CD4-positive, alpha-beta T cell treated with Interleukin-4 for 4 hours (primary cell): ENCODE measurements around the gene CHCHD3.

Experiments used
- DNase-seq: peaks from one replicate; pipeline ENCODE4 v3.0.0-alpha.2; 2020

Gene CHCHD3

DNA sequence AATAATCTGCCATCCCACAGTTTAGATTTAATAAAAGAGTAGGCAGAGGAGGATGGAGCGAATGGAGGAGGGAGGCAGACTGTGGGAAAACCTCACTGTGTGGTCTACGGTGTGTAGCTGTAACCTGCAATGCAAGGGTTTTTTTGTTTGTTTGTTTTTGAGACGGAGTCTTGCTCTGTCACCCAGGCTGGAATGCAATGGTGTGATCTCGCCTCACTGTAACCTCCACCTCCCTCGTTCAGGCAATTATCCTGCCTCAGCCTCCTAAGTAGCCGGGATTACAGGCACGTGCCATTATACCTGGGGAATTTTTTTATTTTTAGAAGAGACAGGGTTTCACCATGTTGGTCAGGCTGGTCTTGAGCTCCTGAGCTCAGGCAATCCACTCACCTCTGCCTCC is 321.0 kb downstream of the CHCHD3 start:
- no peak for DNase-seq

DNA sequence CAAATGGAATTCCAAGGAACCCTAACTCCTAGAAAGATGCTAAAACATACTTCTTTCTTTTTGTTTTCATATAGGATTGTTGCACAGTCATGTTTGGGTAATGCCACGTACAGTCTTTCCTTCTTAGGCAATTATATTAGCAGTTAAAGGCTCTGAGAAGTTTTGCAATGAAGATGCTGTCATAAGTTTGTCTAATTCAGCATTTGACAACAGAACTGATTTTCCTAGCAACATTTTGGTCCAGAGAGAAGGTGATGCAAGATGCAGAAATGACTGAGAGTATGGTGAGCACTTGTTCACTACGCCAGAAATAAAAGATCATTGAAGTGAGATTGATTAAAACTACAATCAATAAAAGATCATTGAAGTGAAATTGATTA is 321.7 kb downstream of the CHCHD3 start:
- DNase-seq = no peak

- DNase-seq = no peak
These were observed 322.2 kb downstream of the CHCHD3 start for GRCh38 chr7:132759482-132760243.

- DNase-seq = no peak
These were observed 322.9 kb downstream of the CHCHD3 start for GRCh38 chr7:132758986-132759385.

DNA sequence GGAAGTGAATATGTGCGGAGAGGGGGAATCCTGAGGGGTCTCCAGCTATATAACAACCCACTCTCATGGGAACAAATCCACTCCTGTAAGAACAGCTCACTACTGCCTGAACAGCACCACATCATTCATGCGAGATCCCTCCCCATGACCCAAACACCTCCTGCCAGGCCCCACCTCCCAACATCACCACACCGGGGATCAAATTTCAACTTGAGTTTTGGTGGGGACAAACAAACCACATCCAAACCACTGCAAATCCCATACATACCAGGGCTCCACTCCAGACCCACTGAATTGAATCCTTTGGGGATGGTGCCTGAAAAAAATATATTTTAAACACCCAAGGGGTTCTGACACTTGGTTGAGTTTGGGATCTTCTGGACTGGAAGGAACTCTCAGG is 324.1 kb downstream of the CHCHD3 start:
- DNase-seq = no peak

- no peak for DNase-seq
These were observed 325.4 kb downstream of the CHCHD3 start for GRCh38 chr7:132756484-132756990.

- DNase-seq = no peak
These were observed 326.1 kb downstream of the CHCHD3 start for GRCh38 chr7:132755538-132756483.

GRCh38 chr7:132752431-132752830 is 329.5 kb downstream of the CHCHD3 start:
- DNase-seq = no peak

DNA sequence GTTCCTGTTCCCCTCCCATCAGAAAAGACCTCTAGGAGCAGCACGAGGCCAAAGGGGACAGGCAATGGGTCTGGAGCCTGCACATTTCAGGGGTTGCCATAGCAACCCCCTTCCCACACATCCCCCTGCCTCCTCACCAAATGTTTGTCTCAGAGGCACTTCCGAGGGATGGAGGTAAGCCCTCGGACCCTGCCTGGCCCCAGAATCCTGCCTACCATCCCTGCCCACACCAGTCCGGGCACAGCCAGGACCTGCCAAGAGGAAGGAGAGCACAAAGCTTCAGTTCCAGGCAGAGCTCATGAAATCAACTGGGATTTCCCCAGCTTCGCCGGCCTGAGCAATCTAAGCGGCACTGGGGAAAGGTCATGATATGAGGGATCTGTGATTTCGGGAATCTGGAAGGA is 330.6 kb downstream of the CHCHD3 start:
- no peak for DNase-seq

- DNase-seq = no peak
These were observed 331.2 kb downstream of the CHCHD3 start for GRCh38 chr7:132750530-132751217.

- no peak for DNase-seq
These were observed 331.8 kb downstream of the CHCHD3 start for GRCh38 chr7:132750096-132750495.

DNA sequence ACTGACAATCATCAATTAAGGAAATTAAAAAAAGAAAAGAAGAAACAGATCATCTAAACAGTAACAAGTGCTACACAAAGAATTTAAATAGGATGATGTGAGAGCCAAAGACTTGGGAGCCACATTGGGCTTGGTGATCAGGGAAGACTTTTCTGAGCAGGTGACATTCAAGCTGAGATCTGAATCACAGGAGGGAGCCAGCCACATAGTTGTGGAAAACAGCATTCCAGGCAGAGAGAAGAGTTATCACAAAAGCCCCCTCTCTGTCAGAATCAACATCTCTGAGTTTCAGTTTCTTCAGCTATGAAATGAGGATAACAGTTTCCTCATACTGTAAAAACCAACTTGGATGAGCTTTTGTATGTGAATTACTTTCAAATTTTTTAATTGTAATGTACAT is 336.4 kb downstream of the CHCHD3 start:
- DNase-seq = no peak

- DNase-seq = no peak
These were observed 337.9 kb downstream of the CHCHD3 start for GRCh38 chr7:132743974-132744373.

- DNase-seq = no peak
These were observed 339.7 kb downstream of the CHCHD3 start for GRCh38 chr7:132742189-132742612.

- no peak for DNase-seq
These were observed 341.7 kb downstream of the CHCHD3 start for GRCh38 chr7:132740176-132740575.

DNA sequence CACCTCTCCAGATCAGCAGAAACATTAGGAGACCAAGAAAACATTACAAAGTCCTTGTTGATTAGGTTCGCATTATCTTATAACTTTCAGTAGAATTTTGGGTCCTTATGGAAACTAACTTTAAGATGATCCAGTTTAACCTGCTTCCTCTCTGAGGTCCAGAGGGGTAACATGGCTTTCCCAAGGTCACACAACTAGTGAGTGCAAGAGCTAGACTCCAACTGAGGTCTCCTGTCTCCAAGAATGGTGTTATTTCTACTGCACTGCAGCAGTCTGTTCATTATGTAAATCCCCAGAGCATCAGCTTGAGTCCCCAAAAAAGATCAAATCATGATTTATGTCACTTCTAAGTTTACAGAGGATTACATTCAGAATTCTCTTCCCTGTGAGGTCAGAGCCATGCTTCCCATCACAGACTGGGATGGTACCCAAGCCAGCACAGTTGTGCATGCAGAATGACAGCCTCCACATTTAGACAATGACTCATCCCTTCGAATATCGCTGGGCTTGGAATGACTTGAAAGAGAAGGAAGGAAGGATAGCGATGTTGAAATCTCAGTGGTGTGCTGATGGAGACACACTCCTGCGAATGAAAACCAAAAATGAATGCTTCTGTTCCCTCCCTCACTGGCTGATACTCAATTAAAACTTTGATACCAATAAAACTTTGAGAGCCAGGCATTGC is 342.5 kb downstream of the CHCHD3 start:
- no peak for DNase-seq

DNA sequence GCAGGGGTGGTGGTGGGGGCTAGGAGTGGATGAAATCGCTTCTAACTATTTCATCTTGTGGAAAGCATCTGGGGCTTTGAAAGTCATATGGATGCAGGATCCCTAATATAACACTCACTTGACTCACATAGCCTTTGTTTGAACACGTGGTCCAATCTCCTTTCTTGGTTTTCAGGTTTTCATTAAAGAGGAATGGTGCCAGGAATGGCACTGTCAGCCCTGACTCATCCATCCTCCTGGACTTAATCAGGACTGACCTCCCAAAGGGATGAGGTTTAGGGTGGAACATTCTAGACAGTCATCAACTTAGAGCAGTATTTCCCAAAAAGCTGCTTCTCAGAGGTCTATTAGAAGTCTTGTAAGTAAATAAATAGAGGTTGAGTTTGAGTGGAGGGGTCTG is 343.6 kb downstream of the CHCHD3 start:
- no peak for DNase-seq

DNA sequence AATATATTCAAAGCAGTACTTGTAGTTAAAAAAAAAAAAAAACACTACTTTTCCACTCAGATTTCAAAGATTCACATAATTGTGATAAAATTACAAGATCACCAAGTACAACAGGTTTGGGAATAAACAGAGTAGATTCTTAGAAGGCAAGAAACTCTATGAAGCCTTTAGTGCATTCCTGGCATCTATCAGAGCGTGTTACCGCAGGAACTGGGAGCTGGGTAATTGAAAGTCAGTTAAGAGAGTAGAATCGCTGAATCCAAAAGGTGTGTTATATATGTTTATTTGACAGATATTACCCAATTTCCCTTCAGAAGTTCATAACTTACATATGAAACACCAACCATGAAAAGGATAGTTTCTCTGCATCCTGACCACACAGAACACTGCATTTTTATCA is 346.4 kb downstream of the CHCHD3 start:
- DNase-seq = no peak
